Cortex of kidney (tissue), 1 donor: Measurements from ENCODE around the gene SCGB1C2.

Experiments
- DNase-seq: peaks from one replicate; lab custom pipeline; 2025; lab: John Stamatoyannopoulos, UW

SCGB1C2 gene

DNA sequence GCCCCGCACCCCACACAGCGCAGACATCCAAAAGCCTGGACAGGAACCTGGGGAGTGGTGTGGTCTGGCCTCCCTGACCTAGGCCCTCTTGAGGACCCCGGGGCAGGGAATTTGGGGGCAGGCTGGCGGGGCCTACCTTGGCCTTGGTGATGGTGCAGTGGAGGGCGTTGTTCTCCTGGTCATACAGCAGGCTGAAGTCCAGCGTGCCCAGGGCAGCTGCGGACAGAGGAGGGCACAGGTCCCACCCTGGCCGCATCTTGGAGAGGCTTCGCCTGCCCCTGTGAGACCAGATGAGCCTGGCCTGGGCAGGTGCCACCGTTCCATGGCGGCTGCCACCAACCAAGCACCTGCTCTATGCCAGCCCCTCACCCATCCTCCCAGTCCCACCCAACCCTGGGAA is 35.0 kb downstream of the SCGB1C2 start:
- no peak for DNase-seq

DNA sequence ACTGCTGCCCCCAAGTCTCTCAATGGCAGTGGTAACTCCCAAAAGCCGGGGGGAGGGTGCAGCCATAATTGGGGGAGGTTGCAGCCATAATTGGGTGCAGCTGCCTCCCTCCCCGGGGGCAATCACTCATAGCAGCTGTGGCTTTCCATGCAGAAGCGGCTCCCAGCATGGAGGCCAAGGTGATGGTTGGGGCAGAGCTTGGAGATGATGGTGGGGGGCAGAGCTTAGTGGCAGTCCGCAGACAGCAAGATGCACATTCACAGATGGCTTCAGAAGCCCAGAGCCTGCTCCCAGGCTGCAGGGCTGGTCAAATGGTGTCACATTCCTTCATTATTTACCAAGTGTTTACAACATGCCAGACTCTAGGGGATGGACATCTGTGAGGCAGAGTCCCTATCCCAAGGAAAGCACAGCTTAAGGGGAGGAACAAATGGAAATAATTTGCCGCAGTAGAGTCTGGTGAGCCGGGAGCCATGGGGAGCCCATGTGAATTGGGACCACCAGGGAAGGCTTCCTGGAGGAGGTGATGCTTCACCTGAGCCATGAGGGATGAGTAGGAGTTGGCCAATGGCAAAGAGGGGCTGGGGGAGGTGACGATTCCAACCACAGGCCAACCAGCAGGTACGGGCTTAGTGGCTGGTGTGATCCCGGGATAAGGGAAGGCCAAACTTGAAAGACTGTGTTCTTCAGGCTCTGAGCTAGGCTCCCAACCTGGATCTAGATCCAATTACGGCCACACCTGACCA is 36.0 kb downstream of the SCGB1C2 start:
- DNase-seq = no peak

DNA sequence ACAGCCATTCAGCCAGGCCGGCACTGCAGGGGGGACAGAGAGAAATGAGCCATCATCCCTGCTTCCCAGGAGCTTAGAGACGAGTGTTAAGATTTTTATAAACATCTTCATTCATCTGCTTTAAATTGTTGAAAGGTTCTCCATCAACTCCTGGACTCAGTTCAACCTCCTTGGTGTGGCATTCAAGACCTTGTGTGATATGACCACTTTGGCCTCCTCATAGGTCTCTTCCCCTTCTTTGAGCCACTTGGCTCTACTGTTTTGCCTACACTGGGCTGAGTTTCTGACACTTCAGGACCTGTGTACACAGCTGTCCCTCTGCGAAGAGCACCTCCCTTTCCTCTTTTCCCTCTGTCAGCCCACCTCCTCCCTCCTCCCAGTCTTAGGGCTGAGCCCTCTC is 39.8 kb downstream of the SCGB1C2 start:
- DNase-seq = no peak

DNA sequence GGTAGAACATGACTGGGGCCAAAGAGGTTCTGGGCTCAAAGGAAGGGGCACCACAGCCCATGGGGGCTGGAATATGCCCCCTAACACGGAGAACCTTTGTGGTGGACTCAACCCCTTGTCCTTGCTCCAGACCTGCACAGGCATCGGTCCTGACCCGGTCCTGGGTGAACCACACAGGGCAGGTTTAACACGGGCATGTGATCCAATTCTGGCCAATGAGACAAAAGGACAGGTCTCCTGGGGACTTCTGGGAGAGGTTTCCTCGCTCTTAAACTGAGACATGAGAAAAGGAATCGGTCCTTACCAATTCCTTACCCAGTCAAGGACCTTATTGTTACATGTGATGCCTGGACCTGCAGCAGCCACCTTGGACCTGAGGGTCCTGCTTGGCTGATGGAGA is 40.4 kb downstream of the SCGB1C2 start:
- no peak for DNase-seq

DNA sequence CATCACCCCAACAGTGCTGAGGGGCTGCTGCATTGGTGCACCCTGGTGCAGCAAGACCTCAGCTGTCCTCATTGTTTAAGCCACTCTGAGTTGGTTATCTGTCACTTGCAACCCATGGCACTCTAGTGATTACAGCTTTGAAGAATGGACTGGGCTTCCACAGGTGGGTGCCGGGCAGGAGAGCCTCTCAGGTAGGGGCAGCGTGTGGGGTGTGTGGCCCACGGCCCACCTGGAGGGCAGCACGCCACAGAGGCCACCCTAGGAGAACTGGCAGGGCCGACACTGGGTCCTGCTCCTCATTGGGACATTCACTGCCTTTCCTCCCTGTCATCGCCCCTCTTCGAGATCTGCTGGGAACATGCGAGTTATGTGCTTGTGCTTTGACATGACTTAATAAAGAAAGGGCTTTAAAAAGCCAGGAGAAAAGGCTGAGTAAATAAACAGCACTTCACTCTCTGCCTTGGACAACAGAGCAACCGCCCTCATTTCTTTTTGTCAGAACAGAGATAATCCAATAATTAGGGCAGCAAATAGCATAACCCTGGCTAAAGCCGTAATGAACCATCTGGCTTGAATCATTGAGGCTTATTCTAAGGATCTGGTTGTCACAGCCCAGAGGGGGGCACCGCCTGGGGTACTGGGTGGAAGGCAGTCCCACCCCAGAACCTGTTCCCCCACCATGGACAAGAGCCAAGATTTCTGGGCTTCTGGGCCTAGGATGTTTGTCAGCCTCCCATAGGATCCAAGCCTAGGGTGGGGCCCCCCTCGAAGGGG is 41.1 kb downstream of the SCGB1C2 start:
- DNase-seq = no peak

DNA sequence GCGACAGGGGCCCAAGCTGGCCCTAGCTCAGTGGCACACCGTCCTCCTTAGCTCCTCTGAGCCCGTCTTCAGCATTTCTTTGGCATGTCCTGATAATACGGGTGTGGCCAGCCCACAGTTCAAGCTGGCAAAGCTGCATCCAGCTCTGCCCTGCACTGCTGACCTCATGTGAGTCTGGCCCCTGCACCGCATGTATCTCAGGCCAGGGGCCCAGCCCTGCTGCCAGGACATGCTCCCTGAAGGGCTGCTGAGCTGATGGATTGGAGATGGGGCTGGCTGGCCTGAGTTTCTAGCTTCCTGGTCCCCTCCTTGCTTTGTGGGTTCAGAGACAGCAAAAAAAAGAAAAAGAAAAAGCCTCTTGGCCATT is 41.7 kb downstream of the SCGB1C2 start:
- DNase-seq = no peak

DNA sequence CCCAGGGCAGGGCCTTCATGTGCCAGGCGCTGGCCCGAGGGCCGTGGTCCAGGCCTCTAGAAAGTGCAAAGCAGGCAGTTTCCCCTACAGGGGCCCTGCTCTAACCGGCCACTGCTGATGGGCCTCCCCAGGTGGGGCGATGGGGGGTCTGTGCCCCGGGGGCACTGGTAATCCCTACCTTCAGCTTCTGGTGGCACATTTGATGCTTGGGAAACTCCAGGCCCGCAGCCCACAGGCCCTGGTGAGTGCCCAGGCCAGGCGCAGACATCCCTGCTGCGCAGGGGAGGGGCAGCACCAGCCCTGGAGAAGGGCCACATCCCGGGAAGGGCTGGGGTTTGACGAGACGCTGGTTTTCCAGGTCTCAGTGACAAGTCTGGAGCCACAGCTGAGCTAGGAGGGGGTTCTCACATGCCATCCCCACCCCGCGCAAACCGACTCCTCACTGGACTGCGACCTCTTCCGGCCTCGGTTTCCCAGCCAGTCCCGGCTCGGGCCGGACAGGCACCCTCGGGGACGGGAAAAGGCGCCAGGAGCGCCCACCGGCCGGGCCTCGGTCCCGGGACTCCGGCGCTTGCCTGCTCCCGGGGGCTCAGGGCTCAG is 42.5 kb downstream of the SCGB1C2 start:
- DNase-seq = no peak

DNA sequence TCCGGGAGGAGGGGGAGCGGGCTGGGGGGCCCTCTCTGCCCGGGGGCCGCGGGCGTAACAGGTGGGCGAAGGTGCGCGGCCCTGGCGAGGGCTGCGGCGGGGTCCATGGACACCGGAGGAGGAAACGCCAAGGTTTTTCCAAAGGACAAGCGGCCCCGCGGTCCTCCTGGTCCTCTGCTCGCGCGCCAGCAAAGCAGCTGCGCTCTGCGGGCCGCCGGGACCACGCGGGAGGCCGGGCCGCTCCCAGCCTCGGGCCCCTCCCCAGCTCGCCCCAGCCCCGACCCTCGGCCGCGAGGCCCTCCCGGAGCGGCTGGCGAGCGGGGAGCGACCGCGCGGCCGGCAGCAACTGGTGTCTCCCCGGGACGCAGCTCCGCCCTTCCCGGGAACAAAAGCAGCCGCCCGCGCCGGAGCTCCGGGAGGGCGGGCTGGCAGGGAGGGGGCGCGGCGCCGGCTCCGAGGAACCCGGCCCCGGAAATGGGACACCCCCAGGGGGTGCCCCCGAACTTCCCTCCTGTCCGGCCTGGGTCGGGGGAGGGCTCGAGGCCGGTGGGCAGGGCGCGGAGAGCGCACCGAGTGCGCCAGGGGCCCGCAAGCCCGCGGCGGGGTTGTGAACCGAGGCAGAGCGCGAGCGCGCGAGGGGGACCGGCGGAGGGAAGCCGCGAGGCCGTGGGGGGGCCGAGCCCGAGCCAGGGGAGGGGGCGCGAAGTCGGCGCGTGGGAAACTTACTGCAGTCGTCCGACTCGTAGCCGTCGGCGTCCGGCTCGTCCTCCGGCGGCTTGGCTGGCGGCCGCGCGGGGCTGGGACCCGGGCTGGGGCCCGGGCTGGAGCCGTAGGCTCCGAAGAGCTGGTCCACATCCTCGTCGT is 43.2 kb downstream of the SCGB1C2 start:
- no peak for DNase-seq

DNA sequence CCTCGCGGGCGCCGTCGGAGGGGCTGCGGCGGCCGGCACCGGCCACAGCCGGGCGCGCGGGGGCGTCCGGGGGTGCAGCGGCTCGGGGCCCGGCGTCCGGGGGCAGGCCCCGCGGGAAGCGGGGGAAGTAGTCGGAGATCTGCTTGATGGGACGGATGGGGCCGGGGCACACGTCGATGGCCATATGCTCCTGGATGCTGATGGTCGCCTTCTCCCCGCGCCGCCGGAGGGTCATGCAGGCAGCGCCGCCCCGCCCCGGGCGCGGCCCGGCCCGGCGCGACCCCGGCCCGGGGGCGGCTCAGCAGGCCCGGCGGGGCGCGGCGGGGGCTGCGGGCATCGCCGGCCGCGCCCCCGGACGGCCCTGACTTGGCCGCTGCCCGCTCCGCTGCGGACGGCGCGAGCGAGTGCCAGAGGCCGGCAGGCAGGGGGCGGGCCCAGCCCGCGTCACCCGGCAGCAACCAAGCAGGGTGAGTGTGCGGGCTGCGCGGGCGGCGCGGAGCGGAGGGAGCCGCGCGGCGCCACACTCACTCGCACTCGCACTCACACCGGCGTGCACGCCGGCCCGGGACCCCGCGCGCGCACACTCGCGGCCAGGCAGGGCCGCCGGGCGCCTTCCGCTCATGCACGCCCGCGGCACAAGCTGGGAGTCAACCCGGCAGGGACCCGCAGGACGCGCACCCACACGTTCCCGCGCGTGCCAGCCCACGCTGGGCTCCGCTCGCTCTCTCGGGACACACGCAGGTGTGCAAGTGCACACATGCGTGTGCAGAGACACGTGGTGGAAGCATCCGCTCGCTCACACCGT is 44.1 kb downstream of the SCGB1C2 start, which contains the start of gene DOC2B:
Gene DOC2B, minus strand, starts transcription at position 406 of the 805 bp plus-strand sequence. Its CDS starts 171 bp downstream, at position 235.
- DNase-seq = no peak

DNA sequence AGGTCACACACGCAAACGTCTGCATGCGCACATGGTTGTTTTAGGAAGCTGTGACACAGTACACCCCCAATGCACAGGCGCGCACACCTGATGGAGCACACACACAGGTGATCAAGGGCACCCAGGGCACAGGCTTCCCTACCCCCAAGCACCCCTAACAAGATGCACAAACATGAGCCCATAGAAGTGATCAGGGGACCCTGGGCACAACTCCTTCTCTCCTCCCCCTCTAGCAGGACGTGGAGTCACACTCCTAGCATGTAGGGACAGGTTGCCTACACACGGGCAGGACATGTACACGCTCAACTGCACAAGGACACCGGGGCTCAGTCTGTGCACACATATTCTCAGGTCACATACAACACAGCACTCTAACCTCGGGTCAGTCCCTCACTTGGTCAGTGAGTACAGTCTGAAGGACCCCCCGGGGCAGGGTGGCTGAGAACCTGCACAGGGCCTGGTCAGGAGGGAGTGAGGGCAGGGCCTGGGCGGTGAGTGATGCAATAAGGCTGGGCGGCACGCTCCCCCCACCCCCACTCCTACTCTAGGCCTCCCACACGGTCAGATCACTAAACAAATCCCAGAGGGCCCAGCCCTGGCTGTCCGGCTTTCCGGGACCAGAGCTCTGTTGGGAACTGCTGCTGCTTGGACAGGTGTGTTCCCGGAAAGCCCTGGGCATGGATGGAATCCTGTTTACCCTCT is 44.8 kb downstream of the SCGB1C2 start:
- no peak for DNase-seq

DNA sequence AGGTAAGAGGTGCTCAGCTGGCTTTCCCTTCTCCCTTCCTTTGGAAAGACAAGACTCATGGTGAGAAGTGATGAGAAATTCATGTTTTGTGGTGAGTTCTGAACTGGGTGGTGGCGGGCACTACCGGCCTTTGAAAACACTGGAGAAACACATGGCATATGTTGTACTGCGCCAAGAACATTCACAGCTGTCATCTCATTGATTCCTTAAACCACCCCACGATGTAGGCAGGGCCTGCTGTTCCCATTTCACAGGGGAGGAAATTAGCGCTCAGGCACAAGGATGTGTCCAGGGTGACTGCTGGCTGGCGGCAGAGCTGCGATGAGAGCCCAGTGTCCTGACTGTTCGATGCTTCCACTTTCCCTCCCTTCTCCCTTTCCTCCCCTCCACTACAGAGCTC is 45.7 kb downstream of the SCGB1C2 start:
- DNase-seq = no peak

DNA sequence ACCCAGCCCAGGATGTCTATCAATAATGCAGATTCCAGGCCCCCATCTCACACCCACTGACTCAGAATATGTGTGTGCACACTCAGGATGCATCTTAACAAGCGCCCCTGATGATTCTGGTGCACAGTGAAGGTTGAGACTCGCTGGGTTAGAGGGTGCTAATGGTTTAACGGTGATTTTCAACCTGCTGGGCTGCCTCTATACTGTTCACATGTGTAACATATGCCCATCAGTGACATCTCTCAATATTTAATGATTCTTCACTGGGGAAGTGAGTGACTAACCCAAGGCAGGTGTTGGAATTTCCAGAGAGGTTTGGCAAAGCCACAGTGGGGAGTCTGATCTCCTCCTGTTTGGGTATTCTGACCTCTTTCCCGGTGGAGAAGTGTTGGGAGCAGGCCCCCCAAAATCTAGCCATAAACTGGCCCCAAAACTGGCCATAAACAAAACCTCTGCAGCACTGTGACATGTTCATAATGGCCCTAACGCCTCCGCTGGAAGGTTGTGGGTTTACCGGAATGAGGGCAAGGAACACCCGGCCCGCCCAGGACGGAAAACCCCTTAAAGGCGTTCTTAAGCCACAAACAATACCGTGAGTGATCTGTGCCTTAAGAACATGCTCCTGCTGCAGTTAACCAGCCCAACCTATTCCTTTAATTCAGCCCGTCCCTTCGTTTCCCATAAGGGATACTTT is 48.2 kb downstream of the SCGB1C2 start:
- DNase-seq = no peak

DNA sequence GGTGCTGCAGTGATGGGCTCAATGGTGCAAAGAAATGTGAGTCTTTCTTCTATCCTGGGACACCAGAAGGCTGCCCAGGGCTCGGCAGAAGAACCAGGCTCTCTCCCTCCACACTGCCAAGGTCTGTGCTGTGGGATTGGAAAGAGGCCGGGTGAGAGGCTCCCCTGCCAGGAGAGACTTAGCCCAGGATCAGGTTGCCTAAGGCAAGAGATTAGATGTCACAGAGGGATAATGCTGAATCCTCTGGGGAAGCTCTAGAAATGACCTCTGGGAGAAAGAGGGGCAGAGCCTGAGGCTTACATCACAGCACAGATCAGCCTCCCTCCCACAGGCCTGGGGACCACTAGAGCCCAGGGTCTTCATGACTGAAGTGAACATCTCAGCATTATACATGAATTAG is 49.8 kb downstream of the SCGB1C2 start:
- DNase-seq = no peak
